GM18517 (cell line): ENCODE data around the gene THRA.
A peak's percentile ranks its signal among the peaks of the same experiment; 100 is the strongest.

ENCODE experiments used
- ATAC-seq: cut with Tn5 transposase; IDR thresholded peaks from one replicate; pipeline ENCODE4 v1.9.1; 2021; ENCODE audit warnings: mild to moderate bottlenecking, moderate library complexity; ENCODE audit not compliant: unreplicated experiment

THRA gene

DNA sequence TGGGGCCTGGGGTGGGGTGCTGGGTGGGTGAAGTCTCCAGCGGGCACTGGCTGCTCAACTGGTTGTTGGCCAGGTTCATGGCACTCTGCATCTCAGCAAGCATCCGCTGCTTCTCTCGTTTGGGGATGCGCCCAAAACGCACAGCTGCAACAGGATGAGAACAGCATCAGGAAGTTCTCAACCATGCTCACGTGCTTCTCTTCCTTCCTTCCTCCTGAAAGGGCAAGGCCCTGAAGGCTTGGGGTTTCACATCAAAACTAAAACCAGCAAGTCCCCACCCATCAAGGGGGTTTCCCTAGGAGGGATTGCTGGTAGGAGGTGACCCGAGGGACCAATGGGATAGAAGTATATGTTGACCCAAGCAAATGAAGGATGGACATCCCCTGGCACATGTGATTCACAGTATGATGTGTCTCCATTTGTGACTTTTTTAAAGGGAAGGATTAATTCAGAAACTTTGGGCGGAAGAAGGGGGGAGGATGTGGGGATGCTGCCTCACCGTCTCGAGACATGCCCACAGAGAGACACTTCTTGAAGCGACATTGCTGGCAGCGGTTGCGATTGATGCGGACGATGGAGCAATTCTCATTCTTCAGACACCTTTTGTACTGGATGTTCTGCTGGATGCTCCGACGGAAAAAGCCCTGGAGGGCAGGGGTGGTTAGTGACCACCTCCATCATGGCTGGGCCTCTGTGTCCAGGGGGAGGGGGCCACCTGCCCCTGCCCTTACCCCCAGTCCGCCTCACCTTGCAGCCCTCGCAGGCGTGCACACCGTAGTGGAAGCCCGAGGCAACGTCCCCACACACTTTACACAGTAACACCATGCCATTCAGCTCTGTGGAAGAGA lies 33.4 kb downstream of the THRA start:
- peak; percentile 62 for ATAC-seq

- no peak for ATAC-seq
These were observed 34.3 kb downstream of the THRA start for GRCh38 chr17:40097087-40097486.

GRCh38 chr17:40097931-40098845 lies 35.4 kb downstream of the THRA start:
- ATAC-seq: no peak

- ATAC-seq: peak; percentile 47
These were observed 36.3 kb downstream of the THRA start for GRCh38 chr17:40098846-40099618.

DNA sequence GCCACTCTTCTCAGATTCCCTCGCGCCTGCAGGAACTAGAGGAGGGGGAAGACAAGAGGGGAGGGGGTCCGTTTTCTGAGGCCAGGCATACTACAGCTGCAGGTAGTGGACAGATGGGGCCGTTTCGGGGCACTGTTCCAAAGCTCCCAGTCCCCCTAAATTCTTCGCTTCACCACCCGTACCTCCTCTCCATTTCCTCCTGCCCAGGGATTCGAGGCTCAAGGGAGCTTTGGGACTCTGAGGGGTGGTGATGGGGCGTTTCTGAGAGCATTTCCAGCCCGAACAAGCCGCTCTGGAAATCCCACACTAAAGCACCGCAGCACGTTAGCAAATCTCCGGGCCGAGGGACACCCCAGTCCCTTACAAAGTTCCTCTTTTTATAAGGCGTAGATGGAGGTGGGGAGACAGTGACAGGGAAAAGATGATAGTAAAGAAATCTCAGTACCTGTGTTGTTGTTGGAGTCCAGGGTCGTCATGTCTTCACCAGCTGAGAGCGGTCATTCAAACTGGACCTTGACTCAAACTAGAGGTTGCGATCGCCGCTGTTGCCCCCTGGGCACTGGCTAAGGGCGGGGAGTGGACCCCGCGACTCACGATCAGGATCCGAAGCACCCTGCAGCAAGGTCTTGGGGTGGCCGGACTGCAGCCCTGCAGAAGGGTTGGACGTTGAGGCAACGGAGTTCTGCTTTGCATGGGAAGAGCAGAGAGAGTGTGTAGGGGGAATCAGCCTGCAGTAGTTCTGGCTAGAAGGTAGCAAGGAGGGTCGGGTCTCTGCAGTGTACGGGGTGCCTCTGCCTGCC lies 37.1 kb downstream of the THRA start:
- no peak for ATAC-seq

DNA sequence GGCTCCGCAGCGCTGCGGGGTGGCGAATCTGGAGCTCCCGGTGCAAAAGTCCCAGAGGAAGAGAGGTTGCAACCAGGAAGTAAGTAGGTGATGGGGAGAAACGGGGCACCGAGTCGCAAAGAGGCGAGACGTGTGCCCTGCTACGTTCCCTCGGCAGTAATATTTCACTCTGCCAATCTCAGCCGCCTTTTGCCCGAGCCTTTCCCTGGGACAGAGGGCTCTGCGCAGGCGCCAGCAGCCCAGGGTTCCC lies 37.6 kb downstream of the THRA start, which contains the start of gene NR1D1:
Gene NR1D1 (minus strand): TSS at position 171 of the 250 bp plus-strand sequence. CDS start 495 bp downstream, outside the sequence.
- no peak for ATAC-seq

DNA sequence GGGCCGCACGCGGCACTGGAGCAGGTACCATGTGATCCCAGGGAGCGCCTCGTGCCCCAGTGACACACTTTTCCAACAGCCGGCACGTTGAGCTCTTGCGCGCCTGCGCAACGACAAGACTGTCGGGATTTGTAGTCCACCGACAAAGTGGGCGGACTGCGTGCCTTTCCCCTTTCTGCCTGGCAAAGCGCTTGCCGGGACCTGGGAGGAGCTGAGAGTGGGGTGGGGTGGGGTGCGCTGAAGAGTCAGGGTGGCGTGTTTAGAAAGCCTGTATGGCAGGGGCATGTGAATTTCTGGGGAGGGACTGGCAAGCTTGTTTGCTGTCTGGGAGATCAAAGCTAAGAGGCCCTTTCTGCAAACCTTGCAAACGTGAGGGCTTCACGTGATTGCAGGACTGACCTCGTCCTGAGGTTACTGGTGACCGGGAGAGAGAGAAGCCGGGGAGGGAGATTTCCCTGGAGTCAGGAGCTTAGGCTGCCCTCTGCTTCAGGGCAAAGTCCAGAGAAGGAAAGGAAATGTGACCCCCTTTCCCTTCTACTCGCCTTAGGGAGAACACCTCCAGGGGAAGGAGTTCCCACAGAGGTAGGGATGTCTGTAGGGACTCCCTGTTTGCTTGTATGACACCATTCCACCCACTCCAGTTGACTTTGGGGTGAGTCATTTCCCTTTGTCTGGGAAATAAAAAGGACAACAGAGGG lies 38.1 kb downstream of the THRA start:
- ATAC-seq: no peak

DNA sequence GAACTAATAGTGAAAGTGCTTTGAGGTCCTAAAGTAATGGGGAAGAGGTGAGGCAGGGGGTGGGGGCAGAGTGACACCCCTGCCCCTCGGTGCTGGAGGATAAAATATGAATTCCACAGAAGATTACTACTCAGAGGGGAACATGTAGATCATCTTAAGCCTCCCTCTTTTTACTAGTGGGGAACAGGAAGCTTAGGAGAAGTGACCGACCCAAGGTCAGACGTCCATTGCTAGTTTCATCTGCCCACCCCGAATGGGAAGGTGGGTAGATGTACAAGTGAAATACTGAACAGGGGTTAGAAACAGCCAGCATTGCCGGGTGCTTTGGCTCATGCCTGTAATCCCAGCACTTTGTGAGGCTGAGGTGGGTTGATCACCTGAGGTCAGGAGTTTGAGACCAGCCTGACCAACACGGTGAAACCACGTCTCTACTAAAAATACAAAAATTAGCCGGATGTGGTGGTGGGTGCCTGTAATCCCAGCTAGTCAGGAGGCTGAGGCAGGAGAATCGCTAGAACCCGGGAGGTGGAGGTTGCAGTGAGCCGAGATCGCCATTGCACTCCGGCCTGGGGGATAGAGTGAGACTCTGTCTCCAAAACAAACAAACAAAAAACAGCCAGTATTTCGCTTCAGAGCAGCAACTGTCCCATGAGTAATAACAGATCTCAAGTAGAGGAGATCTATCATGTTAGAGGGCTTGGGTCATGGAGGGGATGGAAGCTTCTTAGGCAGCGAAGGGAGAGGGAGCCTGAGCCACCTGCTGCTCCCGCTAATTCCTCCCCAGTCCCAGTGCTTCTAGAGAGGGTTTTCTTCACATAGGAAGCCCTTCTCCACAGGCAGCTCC lies 38.8 kb downstream of the THRA start:
- no peak for ATAC-seq

DNA sequence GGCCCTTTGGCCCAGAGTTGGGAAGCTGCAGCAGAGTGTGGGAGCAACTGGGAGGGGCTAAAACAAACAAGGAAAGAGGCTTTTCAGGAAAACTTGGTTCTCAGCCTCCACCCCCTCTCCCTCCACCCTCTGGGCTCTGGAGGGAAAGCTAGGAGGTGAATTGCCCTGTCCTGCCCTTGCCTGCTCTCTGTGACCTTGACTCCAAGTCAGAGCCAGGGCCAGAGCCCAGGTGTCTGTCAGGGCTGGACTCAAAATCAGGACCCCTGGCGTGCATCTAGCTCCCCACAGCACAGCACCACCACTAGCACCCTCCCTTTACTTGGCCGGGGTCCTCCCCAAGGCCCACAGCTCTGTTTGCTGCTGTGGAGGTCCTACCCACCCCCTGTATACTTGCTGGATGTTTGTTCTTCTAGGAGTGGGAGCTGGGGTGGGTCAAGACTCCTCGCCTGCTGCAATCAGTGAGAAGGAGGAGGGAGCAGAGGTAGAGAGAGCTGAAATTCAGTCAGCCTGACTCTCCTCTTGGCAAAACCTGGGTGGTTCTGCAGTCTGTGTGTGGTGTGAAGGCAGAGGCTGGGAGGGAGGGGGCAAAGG lies 40.4 kb downstream of the THRA start:
- no peak for ATAC-seq

DNA sequence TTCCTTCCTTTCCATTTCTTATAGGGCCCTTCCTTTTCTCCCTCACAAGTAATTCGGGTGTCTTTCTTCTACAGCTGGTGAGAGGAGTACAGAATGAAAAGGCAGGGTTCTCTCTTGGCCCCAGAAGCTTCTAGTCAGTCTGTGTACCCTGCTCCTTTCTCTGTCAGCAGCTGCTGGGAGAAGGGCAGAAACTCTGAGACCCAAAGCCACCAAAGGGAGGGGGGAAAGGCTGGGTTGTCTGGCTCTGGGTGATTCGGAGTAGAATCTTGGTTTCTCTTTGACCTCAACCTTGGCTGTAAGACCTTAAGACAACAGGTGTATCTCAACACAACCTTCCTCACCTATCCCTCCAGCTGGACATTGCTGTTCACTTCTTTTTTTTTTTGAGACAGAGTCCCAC lies 40.9 kb downstream of the THRA start:
- ATAC-seq: no peak

GRCh38 chr17:40104594-40105486 lies 42.1 kb downstream of the THRA start:
- ATAC-seq: no peak

GRCh38 chr17:40105861-40106759 lies 43.3 kb downstream of the THRA start:
- no peak for ATAC-seq

DNA sequence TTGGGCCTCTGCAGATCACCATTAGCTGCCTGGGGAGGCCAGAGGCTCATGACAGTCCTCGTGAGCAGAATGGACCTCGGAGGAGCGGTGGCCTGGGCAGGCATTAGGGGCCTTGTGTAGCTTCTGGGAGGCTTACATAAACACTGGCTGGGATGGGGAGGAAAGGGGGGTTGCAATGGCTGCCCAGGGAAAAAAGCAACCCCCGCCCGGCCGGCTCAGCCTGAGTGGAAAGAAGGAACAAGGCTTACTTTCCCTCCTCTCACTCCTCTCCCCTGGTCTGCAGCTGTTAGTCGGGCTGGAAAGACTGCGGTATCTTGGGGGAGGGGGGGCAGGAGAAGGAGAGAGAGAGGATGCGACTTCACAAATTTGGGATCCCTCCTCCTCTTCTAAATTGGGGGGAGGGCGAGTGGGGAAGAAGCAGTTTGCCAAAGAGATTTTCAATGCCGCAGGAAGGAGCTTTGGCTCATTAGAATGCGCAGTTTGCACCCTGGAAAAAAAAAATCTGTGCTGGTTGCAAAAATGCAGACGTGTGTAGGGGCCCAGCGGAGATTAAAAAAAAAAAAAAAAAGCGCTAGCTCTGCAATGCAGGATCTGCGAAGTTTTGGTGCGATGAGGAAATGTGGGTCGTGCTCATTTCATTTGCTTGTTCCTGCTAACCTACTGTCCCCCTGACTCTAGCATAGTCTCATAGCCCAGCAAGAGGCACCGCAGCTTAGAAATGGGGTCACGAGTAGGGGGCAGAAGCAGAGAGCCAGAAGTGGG lies 44.2 kb downstream of the THRA start:
- no peak for ATAC-seq

DNA sequence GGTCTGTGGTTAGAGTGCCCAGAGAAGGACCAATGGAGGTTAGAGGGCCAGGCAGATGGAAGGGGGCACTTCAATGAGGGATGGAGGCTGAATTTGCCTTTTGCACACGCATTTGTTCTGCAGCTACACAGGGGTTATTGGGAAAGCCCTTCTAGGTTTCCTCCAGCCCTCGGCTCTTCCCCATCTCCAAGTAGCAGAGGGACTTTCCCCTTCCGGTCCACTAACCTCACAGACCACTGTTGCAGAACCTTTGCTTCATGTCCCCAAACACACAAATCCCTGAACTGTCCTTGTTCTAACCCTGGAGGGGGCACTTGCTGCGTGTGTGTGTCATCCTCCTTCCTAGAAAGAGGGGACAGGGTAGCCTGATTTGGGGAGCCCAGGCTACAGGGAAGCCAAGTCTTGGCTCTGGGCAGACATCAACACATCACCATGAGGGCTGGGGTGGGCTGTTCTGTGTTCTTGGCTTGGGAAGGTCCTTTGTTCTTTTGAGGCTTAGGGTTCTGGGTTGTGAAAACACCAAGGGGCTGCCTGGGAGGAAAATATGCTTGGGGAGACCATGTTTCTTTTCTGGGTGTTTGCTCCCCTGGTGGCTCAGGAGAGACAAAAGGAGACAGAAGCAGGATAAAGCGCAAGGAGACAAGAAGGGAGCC lies 44.9 kb downstream of the THRA start:
- no peak for ATAC-seq
